ENCODE measurements around the gene EIF3F.
"Not testable (repeated sequence)": the region's sequence is repeated elsewhere in the genome, so short reads cannot be mapped to it uniquely, and the experiment has no call there.

EIF3F gene

DNA sequence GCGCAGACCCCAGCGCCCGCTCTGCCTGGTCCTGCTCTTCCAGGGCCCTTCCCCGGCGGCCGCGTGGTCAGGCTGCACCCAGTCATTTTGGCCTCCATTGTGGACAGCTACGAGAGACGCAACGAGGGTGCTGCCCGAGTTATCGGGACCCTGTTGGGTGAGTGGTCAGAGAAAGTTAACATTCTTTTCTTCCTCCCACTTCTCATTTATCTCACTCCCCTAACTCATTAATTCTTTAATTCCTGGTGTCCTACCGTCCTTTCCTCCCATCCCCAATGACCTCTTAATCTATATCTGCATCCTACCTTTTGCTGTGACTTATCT is 385 bp downstream of the EIF3F start:
- not testable (repeated sequence) for DNase-seq (ENCODE audit: low read depth)

- no peak for DNase-seq (ENCODE audit: low read depth)
Observed at GRCh38 chr11:7994581-7995278, 7.6 kb downstream of the EIF3F start.

GRCh38 chr11:7999795-8000194 is 12.7 kb downstream of the EIF3F start:
- no peak for DNase-seq (ENCODE audit: low read depth)

DNA sequence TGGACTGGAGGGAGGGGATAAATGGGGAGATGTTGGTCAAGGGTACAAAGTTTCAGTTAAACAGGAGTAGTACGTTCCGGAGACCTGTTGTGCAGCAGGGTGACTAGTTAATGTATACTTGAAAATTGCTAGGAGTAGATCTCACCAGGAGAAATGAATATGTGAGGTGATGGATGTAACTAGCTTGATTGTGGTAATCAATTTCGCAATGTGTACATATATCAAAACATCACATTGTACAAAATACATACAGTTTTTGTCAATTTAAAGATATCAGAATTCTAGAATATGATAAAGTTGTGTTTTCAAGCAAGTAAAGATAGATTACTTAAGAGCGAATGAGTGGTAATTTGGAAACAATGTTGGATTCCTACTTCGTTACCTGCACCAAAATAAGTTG is 13.3 kb downstream of the EIF3F start:
- no peak for DNase-seq (ENCODE audit: low read depth)

- DNase-seq (ENCODE audit: low read depth) = no peak
Observed at GRCh38 chr11:8002676-8003075, 15.5 kb downstream of the EIF3F start.

DNA sequence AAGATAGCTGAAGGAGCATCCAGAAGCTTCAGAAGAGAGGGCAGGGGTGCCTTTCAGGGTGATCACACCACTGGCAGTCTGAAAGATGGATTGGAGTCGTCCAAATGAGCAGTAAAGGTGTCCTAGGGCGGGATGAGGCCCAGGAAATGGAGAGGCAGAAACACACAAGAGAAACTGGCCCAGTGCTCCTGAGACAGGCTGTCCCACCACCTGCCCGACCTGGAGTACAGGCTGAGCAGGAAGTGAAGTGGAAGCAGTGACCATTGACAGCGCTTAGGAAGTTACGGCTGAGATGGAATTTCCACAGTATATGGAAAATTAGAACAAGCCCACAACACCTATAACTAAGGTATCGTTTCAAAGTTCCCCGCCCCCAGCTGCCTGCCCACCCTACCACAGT is 16.1 kb downstream of the EIF3F start:
- DNase-seq (ENCODE audit: low read depth) = no peak

DNA sequence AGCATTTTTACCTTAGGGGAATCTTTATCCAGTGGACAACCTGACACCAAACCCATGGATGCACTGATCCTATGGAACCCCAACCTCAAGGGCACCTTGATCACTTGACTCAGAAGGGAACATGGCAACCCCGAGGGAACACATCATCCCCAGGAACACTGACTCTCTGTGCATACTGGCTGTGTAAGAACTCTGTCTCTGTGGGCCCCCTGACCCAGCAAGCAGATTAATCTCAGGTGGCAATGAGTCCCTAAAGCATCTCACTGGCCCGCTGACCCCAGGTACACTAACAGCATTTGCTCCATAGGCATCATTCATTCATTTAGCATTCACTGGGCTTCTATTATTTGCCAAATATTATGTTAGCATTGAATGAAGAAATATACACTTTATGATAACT is 16.9 kb downstream of the EIF3F start:
- DNase-seq (ENCODE audit: low read depth) = no peak

- no peak for DNase-seq (ENCODE audit: low read depth)
Observed at GRCh38 chr11:8005556-8005955, 18.4 kb downstream of the EIF3F start.

GRCh38 chr11:8006349-8006977 is 19.3 kb downstream of the EIF3F start:
- DNase-seq (ENCODE audit: low read depth) = peak; percentile 30

GRCh38 chr11:8008212-8008611 is 21.1 kb downstream of the EIF3F start:
- no peak for DNase-seq (ENCODE audit: low read depth)

- DNase-seq (ENCODE audit: low read depth) = no peak
Observed at GRCh38 chr11:8009856-8010255, 22.7 kb downstream of the EIF3F start.

DNA sequence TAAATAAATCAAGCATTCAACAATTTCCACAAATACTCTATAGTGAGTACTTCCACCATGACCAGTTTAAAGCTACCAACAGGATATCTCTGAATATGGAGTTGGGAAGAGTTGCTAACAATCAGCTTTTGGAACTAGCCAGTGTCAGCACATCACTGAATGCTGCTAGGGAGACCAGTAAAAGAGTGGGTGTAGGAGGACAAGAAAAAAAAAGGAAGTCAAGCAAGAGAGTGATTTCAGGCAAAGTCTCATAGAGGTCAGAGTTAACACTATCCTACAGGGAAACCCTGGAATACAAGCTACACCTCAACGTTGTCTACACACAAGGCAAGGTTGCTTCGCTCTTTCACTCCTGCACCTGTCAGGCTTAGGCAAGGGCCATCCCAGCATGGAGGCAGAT is 24.2 kb downstream of the EIF3F start:
- DNase-seq (ENCODE audit: low read depth) = no peak

DNA sequence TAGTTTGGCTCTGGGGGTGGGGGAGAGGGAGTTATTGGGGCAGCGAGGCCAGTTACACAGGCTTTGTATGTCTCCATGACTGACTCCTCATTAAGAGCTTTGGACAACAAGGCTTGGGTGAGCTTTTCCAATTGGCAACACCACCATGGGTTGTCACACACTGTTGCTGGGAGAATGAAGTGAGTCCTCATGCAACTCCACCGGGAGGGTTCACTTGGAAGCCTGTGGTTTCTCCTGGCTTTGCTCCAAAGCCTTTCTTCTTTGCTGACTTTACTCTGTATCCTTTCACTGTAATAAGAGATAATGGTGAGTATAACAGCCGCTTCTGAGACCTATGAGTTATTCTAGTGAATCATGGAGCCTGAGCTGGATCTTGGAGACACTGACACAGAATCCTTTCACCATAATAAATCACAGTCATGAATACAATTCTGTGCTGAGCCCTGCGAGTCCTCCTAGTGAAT is 24.9 kb downstream of the EIF3F start:
- DNase-seq (ENCODE audit: low read depth) = no peak

- no peak for DNase-seq (ENCODE audit: low read depth)
Observed at GRCh38 chr11:8013833-8014232, 26.7 kb downstream of the EIF3F start.

DNA sequence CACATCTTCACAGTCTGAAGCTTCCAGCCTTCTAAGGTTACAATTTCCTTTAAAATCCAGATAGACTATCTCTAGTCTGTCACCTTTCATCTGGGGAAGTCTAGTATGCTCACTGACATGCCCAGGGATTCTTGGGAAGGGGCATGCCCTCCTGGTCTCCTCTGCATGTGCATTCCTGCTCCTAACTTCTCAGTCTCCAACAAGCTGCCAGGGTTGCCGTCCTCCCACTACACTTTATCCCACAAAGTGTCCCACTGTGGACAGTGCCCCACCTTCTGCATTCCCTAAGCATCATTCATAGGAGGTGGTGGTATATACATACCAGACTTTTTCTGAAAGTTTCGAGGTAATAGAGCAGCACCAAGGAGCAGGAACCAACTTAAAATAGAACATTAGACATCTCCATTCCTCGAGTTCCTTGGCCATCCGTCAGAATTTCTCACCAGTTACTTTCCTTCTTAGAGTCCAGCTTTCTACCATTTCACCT is 28.7 kb downstream of the EIF3F start:
- no peak for DNase-seq (ENCODE audit: low read depth)

- DNase-seq (ENCODE audit: low read depth) = no peak
Observed at GRCh38 chr11:8016440-8016839, 29.3 kb downstream of the EIF3F start.

DNA sequence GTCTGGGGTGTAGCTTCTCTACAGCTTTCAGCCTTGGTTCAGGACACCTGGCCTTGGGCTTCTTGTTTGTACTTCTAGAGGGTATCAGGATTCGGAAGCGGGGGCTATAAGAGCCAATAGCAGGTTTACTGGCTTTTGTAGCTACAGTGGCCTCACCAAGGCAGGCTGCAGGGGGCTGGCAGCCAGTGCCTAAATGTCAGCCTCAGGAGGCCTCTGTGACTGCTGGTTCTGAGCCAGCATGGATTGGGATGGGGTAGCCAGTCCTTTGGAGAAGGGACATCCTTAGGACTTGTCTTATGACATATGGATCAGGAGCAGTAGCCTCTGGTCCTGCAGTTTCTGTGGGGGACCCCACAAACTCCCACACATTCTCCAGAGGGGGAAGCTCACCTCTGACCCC is 29.9 kb downstream of the EIF3F start:
- no peak for DNase-seq (ENCODE audit: low read depth)

- no peak for DNase-seq (ENCODE audit: low read depth)
Observed at GRCh38 chr11:8017894-8018483, 30.9 kb downstream of the EIF3F start.

DNA sequence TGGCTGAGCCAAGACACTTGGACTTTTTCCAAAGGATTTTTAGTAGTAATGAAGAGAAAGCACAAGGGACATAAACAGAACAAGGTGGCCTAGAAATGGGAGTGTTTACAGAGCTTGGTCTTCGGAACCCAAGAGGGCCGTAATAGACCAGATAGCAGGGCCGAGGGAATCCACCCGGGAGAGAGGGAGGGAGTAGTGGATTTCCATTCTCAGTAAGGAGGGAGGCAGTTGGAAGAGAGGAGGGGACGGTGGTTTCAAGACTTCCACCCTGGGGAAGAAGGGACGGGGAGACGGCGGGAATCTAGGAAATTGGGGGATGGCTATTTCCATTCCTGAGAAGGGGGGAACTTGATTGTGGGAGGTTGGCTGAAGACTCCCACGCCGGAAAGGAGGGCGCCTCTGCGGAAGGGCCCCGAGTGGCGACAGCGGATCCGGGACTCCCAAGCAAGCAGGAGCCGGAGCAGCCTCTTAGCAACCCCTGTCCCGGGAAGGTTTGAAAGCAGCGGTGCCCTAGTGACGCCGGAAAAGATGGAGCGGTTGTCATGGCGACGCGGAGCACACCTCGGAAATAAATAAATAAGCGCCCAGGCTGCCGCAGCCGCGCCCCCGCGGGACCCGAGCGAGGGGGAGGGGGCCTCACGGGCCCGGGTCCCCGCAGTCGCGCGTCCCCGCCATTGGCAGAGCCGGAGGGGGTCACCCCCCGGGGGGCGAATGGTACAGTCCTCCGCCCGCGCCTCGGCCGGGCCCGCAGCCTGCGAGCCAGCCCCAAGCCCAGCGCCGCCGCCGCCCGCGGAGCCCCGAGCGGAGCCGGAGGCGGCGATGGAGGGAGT is 31.6 kb downstream of the EIF3F start:
- peak; percentile 44 for DNase-seq (ENCODE audit: low read depth)

- no peak for DNase-seq (ENCODE audit: low read depth)
Observed at GRCh38 chr11:8019314-8020243, 32.4 kb downstream of the EIF3F start.

DNA sequence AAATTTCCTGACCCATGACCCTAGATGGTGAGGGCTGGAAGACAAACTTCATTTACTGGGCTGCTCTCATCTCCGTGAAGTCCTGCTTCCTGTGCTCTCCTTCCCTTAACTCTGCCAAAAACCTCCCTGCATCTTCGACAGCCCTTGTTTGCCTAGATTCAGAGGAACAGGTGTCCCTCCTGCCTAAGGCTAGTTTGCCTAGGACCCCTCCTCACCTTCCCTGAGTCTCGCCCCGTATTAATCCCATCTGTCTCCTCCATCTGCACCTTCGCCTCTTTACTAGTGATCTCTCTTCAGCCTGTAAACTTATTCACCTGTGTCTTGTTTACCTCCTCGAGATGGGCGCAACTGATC is 33.1 kb downstream of the EIF3F start:
- no peak for DNase-seq (ENCODE audit: low read depth)

- DNase-seq (ENCODE audit: low read depth) = no peak
Observed at GRCh38 chr11:8021920-8022319, 34.8 kb downstream of the EIF3F start.
